K562 (cell line): Measurements from ENCODE around the gene HEPHL1. TPM values are rescaled to one million over a fixed set of nuclear protein-coding genes. Genes with fewer than 3 reads are reported as not detected.

ENCODE experiments used
- ATAC-seq: fragments of 200-7000 bp; cut with Tn5 transposase; 3 replicates; pipeline ENCODE4 v1.9.1; 2020; ENCODE audit warnings: moderate library complexity
- BruUV-seq: library from RNA; stranded (reverse); fragments of 400-500 nt; replicated peaks from 2 replicates; lab custom pipeline; 2021; lab: Mats Ljungman, UMichigan
- CTCF ChIA-PET: fragments of 300-600 bp; formaldehyde crosslinking; extraction: SDS; loops from one replicate; lab custom pipeline; 2021; ENCODE audit warnings: low intra/inter-chr PET ratio; lab: Yijun Ruan, JAX
- POLR2A ChIA-PET: fragments of 300-600, 350-650 bp; sonication (Branson Sonifier 250); formaldehyde crosslinking; extraction: SDS; loops from one replicate; lab custom pipeline; 2021; ENCODE audit warnings: antibody characterized with exemption, inconsistent platforms; lab: Yijun Ruan, JAX
- DNase-seq, 4 experiments: peaks; one replicate each; pipeline versions ENCODE4 v3.0.0 to v3.0.0-alpha.2; 2011 to 2018; ENCODE audit warnings: low spot score in 3 of 4, mixed read lengths in 3 of 4; ENCODE audit errors: extremely low read depth in 1 of 4
- FAIRE-seq: peaks from 2 replicates; lab custom pipeline; 2011; peaks lifted over from hg19 to GRCh38; lab: Jason Lieb, UNC
- H2AFZ ChIP-seq: 2 replicates; pipeline ENCODE4 v1.6.0; 2011; ENCODE audit warnings: low read depth, low read length, control low read depth, inconsistent platforms
- H3K27ac ChIP-seq: fragments of 200-600 bp; 3 replicates; pipeline ENCODE4 v1.8.0; 2011; ENCODE audit warnings: low read depth, mild to moderate bottlenecking, control low read depth, inconsistent platforms, low read length, moderate library complexity, mixed read lengths; ENCODE audit errors: extremely low read depth
- H3K27me3 ChIP-seq, 2 experiments: fragments of 300-600 bp in 1 of 2; 2 replicates in 1 of 2; 3 replicates in 1 of 2; pipeline versions ENCODE4 v1.6.0 to v1.8.0; 2011; ENCODE audit warnings: inconsistent platforms in 2 of 2, low read length in 2 of 2, mild to moderate bottlenecking in 1 of 2, mixed read lengths in 1 of 2, moderate library complexity in 1 of 2; ENCODE audit not compliant: control insufficient read depth in 2 of 2, insufficient read depth in 2 of 2
- H3K36me3 ChIP-seq: fragments of 300-600 bp; 3 replicates; pipeline ENCODE4 v1.8.0; 2011; ENCODE audit warnings: mild to moderate bottlenecking, low read length, inconsistent platforms; ENCODE audit not compliant: control insufficient read depth, insufficient read depth
- H3K4me1 ChIP-seq, 2 experiments: fragments of 200-600 bp in 1 of 2; replicated peaks in 1 of 2; 2 replicates in 1 of 2; 3 replicates in 1 of 2; pipeline versions ENCODE4 v1.5.1 to v1.8.0; 2011; ENCODE audit warnings: inconsistent platforms in 2 of 2, low read length in 2 of 2, mild to moderate bottlenecking in 1 of 2, mixed read lengths in 1 of 2, moderate library complexity in 1 of 2; ENCODE audit not compliant: control insufficient read depth in 2 of 2, insufficient read depth in 2 of 2
- H3K4me2 ChIP-seq: 2 replicates; pipeline ENCODE4 v1.6.1; 2011; ENCODE audit warnings: low read length, control low read depth, inconsistent platforms, mixed read lengths; ENCODE audit not compliant: insufficient read depth
- H3K4me3 ChIP-seq: fragments of 200-600 bp; sonication (generic), shearing (Covaris generic); 2 replicates; pipeline ENCODE4 v1.5.1; 2016; ENCODE audit warnings: control low read depth, inconsistent platforms
- H3K79me2 ChIP-seq: fragments of 200-600 bp; 3 replicates; pipeline ENCODE4 v1.8.0; 2011; ENCODE audit warnings: low read length, inconsistent platforms; ENCODE audit not compliant: control insufficient read depth, insufficient read depth
- H3K9ac ChIP-seq, 2 experiments: 2 replicates each; pipeline versions ENCODE4 v1.6.0 to v1.6.1; 2011; ENCODE audit warnings: low read depth in 2 of 2, low read length in 2 of 2, control low read depth in 1 of 2, inconsistent platforms in 1 of 2, mild to moderate bottlenecking in 1 of 2, mixed read lengths in 1 of 2; ENCODE audit not compliant: insufficient read depth in 1 of 2
- H3K9me1 ChIP-seq: one replicate; pipeline ENCODE4 v1.6.0; 2011; ENCODE audit warnings: inconsistent platforms, mild to moderate bottlenecking, low read length, moderate library complexity; ENCODE audit not compliant: control insufficient read depth, insufficient read depth
- H3K9me3 ChIP-seq: replicated peaks from 2 replicates; pipeline ENCODE4 v1.5.1; 2011; ENCODE audit warnings: low read depth, low read length, inconsistent platforms; ENCODE audit not compliant: control insufficient read depth, insufficient read depth
- H4K20me1 ChIP-seq: replicated peaks from 2 replicates; pipeline ENCODE4 v1.6.1; 2011; ENCODE audit warnings: low read length, inconsistent platforms, mixed read lengths; ENCODE audit not compliant: control insufficient read depth, insufficient read depth
- CBFB ChIP-seq: sonication (generic); formaldehyde crosslinking; IDR thresholded peaks from 2 replicates; pipeline ENCODE4 v1.4.0; 2020; ENCODE audit warnings: mild to moderate bottlenecking, missing genetic modification reagents
- CBX3 ChIP-seq, 2 experiments: IDR thresholded peaks; 1 replicate in 1 of 2; 2 replicates in 1 of 2; pipeline ENCODE4 v1.6.1; 2012; ENCODE audit warnings: inconsistent platforms in 2 of 2, low read length in 2 of 2, borderline replicate concordance in 1 of 2, control low read depth in 1 of 2
- CBX8 ChIP-seq: fragments of 200-600 bp; sonication (generic); IDR thresholded peaks from 2 replicates; pipeline ENCODE4 v1.6.1; 2012; ENCODE audit warnings: borderline replicate concordance, mixed run types, low read depth, mild to moderate bottlenecking, moderate library complexity, mixed read lengths, low read length, control low read depth, inconsistent platforms; ENCODE audit not compliant: poor library complexity, severe bottlenecking; ENCODE audit errors: extremely low read depth
- FOXJ3 ChIP-seq: sonication (generic); formaldehyde crosslinking; IDR thresholded peaks from 2 replicates; pipeline ENCODE4 v1.4.0; 2020; ENCODE audit warnings: mild to moderate bottlenecking, missing genetic modification reagents
- HNRNPL ChIP-seq: fragments of 200-400 bp; formaldehyde crosslinking; IDR thresholded peaks from 2 replicates; pipeline ENCODE4 v1.6.1; 2017; ENCODE audit warnings: low read depth, mild to moderate bottlenecking, low read length
- MNT ChIP-seq, 2 experiments: fragments of 450-650 bp; conservative IDR thresholded peaks; 2 replicates each; pipeline ENCODE4 v1.6.1; 2017; ENCODE audit warnings: mild to moderate bottlenecking in 2 of 2, moderate library complexity in 2 of 2
- RBM14 ChIP-seq: fragments of 200-400 bp; formaldehyde crosslinking; IDR thresholded peaks from 2 replicates; pipeline ENCODE4 v1.6.1; 2018; ENCODE audit warnings: low read depth, mild to moderate bottlenecking, low read length, moderate library complexity, borderline replicate concordance; ENCODE audit not compliant: insufficient read depth
- RREB1 ChIP-seq: fragments of 250-450 bp; sonication (Bioruptor Pico); IDR thresholded peaks from 2 replicates; pipeline ENCODE4 v1.4.0; 2020
- SAFB ChIP-seq: fragments of 200-400 bp; formaldehyde crosslinking; IDR thresholded peaks from 2 replicates; pipeline ENCODE4 v1.6.1; 2017; ENCODE audit warnings: low read depth, low read length, borderline replicate concordance
- TCFL5 ChIP-seq: fragments of 250-450 bp; sonication (Bioruptor Pico); conservative IDR thresholded peaks from 2 replicates; pipeline ENCODE4 v1.6.1; 2021; ENCODE audit warnings: mild to moderate bottlenecking, moderate library complexity, matching md5 sums
- ZFP91 ChIP-seq: sonication (generic); formaldehyde crosslinking; IDR thresholded peaks from 2 replicates; pipeline ENCODE4 v1.8.0; 2022; ENCODE audit warnings: mild to moderate bottlenecking, missing genetic modification reagents
- ZNF589 ChIP-seq: fragments of 200-800 bp; sonication (Bioruptor generic); IDR thresholded peaks from 2 replicates; pipeline ENCODE4 v1.6.1; 2016; ENCODE audit warnings: low read depth, missing genetic modification characterization, missing compliant biosample characterization
- ZNF717 ChIP-seq: fragments of 250-450 bp; sonication (Bioruptor Pico); IDR thresholded peaks from 2 replicates; pipeline ENCODE4 v1.5.0; 2021
- WGBS: fragments of 100-300 bp; shearing (Covaris generic); methylation state at CpG from one replicate; pipeline ENCODE4 v1.1.6; 2016; ENCODE audit warnings: low coverage, mixed read lengths; ENCODE audit not compliant: insufficient coverage; ENCODE audit errors: missing lambda C conversion rate; 5-methylcytosine and 5-hydroxymethylcytosine counted together
- in situ Hi-C: fragments of 300-500 bp; cut with MboI; formaldehyde crosslinking; loops from 4 replicates; pipeline ENCODE4 v1.15.0; 2018; ENCODE audit warnings: inconsistent platforms, mixed read lengths
- intact Hi-C: fragments of 100-400 bp; cut with micrococcal nuclease; formaldehyde crosslinking; loops from 2 replicates; pipeline ENCODE4 v1.14.2; 2022
- polyA plus RNA-seq, 8 experiments: library from polyadenylated mRNA; depleted of rRNA in 4 of 8; stranded (reverse) in 5 of 8; unstranded in 3 of 8; fragments of >200 nt; fragmentation: Nextera tagmentation in 2 of 8; fragmentation: Illumina TruSeq in 1 of 8; extraction: Ambion mirVana in 2 of 8; extraction: Trizol in 1 of 8; gene quantifications; 2 replicates each; pipeline versions ENCODE4 v1.2.1 to v1.2.3, GENCODE V29; 2011 to 2014; ENCODE audit warnings: inconsistent platforms in 1 of 8, missing spikeins in 1 of 8
- total RNA-seq, 7 experiments: library from RNA; depleted of rRNA in 6 of 7; stranded (reverse); fragments of >200 nt in 6 of 7; fragmentation: Illumina TruSeq in 2 of 7; extraction: Trizol in 2 of 7; gene quantifications; 2 replicates each; pipeline versions ENCODE4 v1.2.1 to v1.2.3, GENCODE V29; 2011 to 2021; ENCODE audit warnings: low replicate concordance in 1 of 7

The HEPHL1 gene
- total and polyA plus RNA-seq, 9 of the 15 experiments (the other 6 are each of a cell fraction or from before 2014, with no cell fraction given): 0.01 TPM; not detected in 8

GRCh38 chr11:94150056-94150455 is 128.9 kb downstream of the HEPHL1 start:
- ChIA-PET CTCF (no interaction called here), POLR2A (interaction anchor here (1.4 to 1.8 kb wide), 2 partner anchors 14 to 16 kb away, joined by 3 to 7 read pairs; no protein-coding TSS in a partner anchor)
- ATAC-seq (no peak), FAIRE-seq (no peak), DNase-seq (no peak)
- no peak overlapping the region for H3K4me3 ChIP-seq
- H3K79me2 ChIP-seq: peaks cover 53% of the 10 kb centered on the region
- H3K27me3 ChIP-seq: no peaks in the 10 kb centered on the region
- TF ChIP-seq ZNF717 (CRISPR knock-in tag) (no peak), ZNF589 (CRISPR knock-in tag) (no peak), CBX3 (IDR thresholded peaks at IDR 0.05; ENCODE audit: borderline replicate concordance in 1 of 2, low read length in 2 of 2) (no peak), SAFB (no peak), RREB1 (CRISPR knock-in tag) (no peak), HNRNPL (no peak), FOXJ3 (CRISPR knock-in tag) (no peak), ZFP91 (no peak), RBM14 (no peak), TCFL5 (CRISPR knock-in tag) (no peak), MNT (conservative IDR thresholded peaks at IDR 0.05) (no peak), CBFB (CRISPR knock-in tag) (no peak), CBX8 (no peak)
- H3K4me1 ChIP-seq: peaks cover 14 to 44% of the 10 kb centered on the region in 2 experiments
- no TSS peak for BruUV-seq
- WGBS: 39% methylated on average over 3 of the region's 3 CpGs
- no peak overlapping the region for H3K4me2 ChIP-seq
- H2AFZ ChIP-seq: no peak overlapping the region
- H4K20me1 ChIP-seq: peaks cover 14% of the 10 kb centered on the region
- H3K36me3 ChIP-seq: no peaks in the 10 kb centered on the region; the same call in 2 of the 3 replicates
- H3K9ac ChIP-seq: no peak overlapping the region
- H3K9me3 ChIP-seq: no peaks in the 10 kb centered on the region
- intact Hi-C loops: no loop called here
- no peak overlapping the region for H3K27ac ChIP-seq
- peaks cover 3% of the 10 kb centered on the region for H3K9me1 ChIP-seq
- in situ Hi-C loops: no loop called here
